Neural cell (in vitro differentiated cells): ENCODE measurements around the gene RAB1A. TPM values are rescaled to one million over a fixed set of nuclear protein-coding genes. Genes with fewer than 3 reads are reported as not detected.

Experiments
- H2AFZ ChIP-seq: fragments of 200-600, 300-800 bp; sonication (generic), shearing (Covaris generic); 2 replicates; pipeline ENCODE4 v1.6.0; 2014; ENCODE audit warnings: low read depth, mild to moderate bottlenecking, antibody characterized with exemption, low read length, moderate library complexity
- H3F3A ChIP-seq: fragments of 200-600 bp; shearing (Covaris generic); 2 replicates; pipeline ENCODE4 v1.6.1; 2016; ENCODE audit warnings: mild to moderate bottlenecking, moderate library complexity, mixed read lengths, antibody characterized with exemption, low read length; ENCODE audit not compliant: insufficient read depth, poor library complexity, severe bottlenecking
- H3K27ac ChIP-seq: fragments of 200-600, 300-800 bp; sonication (generic), shearing (Covaris generic); 2 replicates; pipeline ENCODE4 v1.5.1; 2014; ENCODE audit warnings: mild to moderate bottlenecking, low read length, moderate library complexity
- H3K27me3 ChIP-seq: fragments of 300-800, 200-600 bp; sonication (generic), shearing (Covaris generic); 2 replicates; pipeline ENCODE4 v1.6.0; 2014; ENCODE audit warnings: mild to moderate bottlenecking, low read depth, low read length, moderate library complexity; ENCODE audit not compliant: insufficient read depth
- H3K36me3 ChIP-seq: fragments of 300-800, 200-600 bp; sonication (generic), shearing (Covaris generic); 2 replicates; pipeline ENCODE4 v1.5.1; 2014; ENCODE audit warnings: mild to moderate bottlenecking, antibody characterized with exemption, low read length, moderate library complexity; ENCODE audit not compliant: insufficient read depth
- H3K4me2 ChIP-seq: fragments of 300-800, 200-600 bp; sonication (generic), shearing (Covaris generic); 2 replicates; pipeline ENCODE4 v1.6.0; 2014; ENCODE audit warnings: mild to moderate bottlenecking, low read length
- H3K4me3 ChIP-seq: fragments of 300-800, 200-600 bp; sonication (generic), shearing (Covaris generic); 2 replicates; pipeline ENCODE4 v1.5.1; 2014; ENCODE audit warnings: mild to moderate bottlenecking, low read length, moderate library complexity
- H3K79me2 ChIP-seq: fragments of 200-600 bp; shearing (Covaris generic); replicated peaks from 2 replicates; pipeline ENCODE4 v1.6.0; 2014; ENCODE audit warnings: mild to moderate bottlenecking, low read length, moderate library complexity; ENCODE audit not compliant: insufficient read depth
- H3K9ac ChIP-seq: fragments of 300-800, 200-600 bp; sonication (generic), shearing (Covaris generic); 2 replicates; pipeline ENCODE4 v1.6.1; 2016; ENCODE audit warnings: mild to moderate bottlenecking, low read length, mixed read lengths
- H3K9me2 ChIP-seq: fragments of 200-600 bp; shearing (Covaris generic); 2 replicates; pipeline ENCODE4 v1.6.1; 2016; ENCODE audit warnings: mild to moderate bottlenecking, low read length, mixed read lengths; ENCODE audit not compliant: insufficient read depth
- H3K9me3 ChIP-seq: fragments of 200-600, 300-800 bp; sonication (generic), shearing (Covaris generic); 2 replicates; pipeline ENCODE4 v1.6.1; 2016; ENCODE audit warnings: mild to moderate bottlenecking, mixed run types, low read length, moderate library complexity, mixed read lengths
- H4K20me1 ChIP-seq: fragments of 200-600 bp; shearing (Covaris generic); 2 replicates; pipeline ENCODE4 v1.6.1; 2016; ENCODE audit warnings: mild to moderate bottlenecking, mixed run types; ENCODE audit not compliant: insufficient read depth
- CTCF ChIP-seq: fragments of 450-650 bp; IDR thresholded peaks from 2 replicates; pipeline ENCODE4 v1.5.1; 2014; ENCODE audit warnings: antibody characterized with exemption, mild to moderate bottlenecking, moderate library complexity; ENCODE audit not compliant: poor library complexity, severe bottlenecking
- EP300 ChIP-seq: fragments of 450-650 bp; conservative IDR thresholded peaks from 2 replicates; pipeline ENCODE4 v1.6.1; 2014; ENCODE audit warnings: antibody characterized with exemption, mild to moderate bottlenecking, moderate library complexity; ENCODE audit not compliant: poor library complexity, severe bottlenecking
- EZH2 ChIP-seq: fragments of 200-600, 300-800 bp; shearing (Covaris generic), sonication (generic); IDR thresholded peaks from 2 replicates; pipeline ENCODE4 v1.6.1; 2014; ENCODE audit warnings: antibody characterized with exemption, low read length, borderline replicate concordance, mild to moderate bottlenecking; ENCODE audit not compliant: insufficient read depth, poor library complexity, severe bottlenecking
- MXI1 ChIP-seq: fragments of 450-650 bp; conservative IDR thresholded peaks from 2 replicates; pipeline ENCODE4 v1.6.1; 2014; ENCODE audit warnings: antibody characterized with exemption, mild to moderate bottlenecking; ENCODE audit not compliant: poor library complexity, severe bottlenecking
- POLR2AphosphoS5 ChIP-seq: IDR thresholded peaks from 2 replicates; pipeline ENCODE4 v1.6.1; 2012
- RAD21 ChIP-seq: fragments of 450-650 bp; conservative IDR thresholded peaks from 2 replicates; pipeline ENCODE4 v1.6.1; 2014; ENCODE audit warnings: antibody characterized with exemption, mild to moderate bottlenecking, moderate library complexity
- REST ChIP-seq: IDR thresholded peaks from 2 replicates; pipeline ENCODE4 v1.6.1; 2012; ENCODE audit warnings: borderline replicate concordance
- SMC3 ChIP-seq: fragments of 450-650 bp; conservative IDR thresholded peaks from 2 replicates; pipeline ENCODE4 v1.6.1; 2014; ENCODE audit warnings: antibody characterized with exemption, mild to moderate bottlenecking, moderate library complexity; ENCODE audit not compliant: poor library complexity
- TAF1 ChIP-seq: IDR thresholded peaks from 2 replicates; pipeline ENCODE4 v1.6.1; 2012; ENCODE audit warnings: low read depth
- polyA plus RNA-seq: library from polyadenylated mRNA; depleted of rRNA; stranded (reverse); fragments of >200 nt; gene quantifications from 2 replicates; pipeline ENCODE4 v1.2.3, GENCODE V29; 2014

The RAB1A gene
- polyA plus RNA-seq, 1 donor from 2014 or later: 240 TPM

GRCh38 chr2:65040400-65041261 lies 89.3 kb downstream of the RAB1A start:
- no peak overlapping the region for H3K9ac ChIP-seq
- H3K4me3 ChIP-seq: no peak overlapping the region
- no peaks in the 10 kb centered on the region for H4K20me1 ChIP-seq

More at GRCh38 chr2:65040400-65041261, 89.3 kb downstream of the RAB1A start:
- H3K9me2 ChIP-seq: no peaks in the 10 kb centered on the region
- H3F3A ChIP-seq: no peaks in the 10 kb centered on the region
- no peaks in the 10 kb centered on the region for H3K9me3 ChIP-seq
- H3K4me2 ChIP-seq: no peak overlapping the region
- TF ChIP-seq EZH2: no peak
- no peak for TF ChIP-seq REST
- no peak for TF ChIP-seq TAF1
- peak; percentile 88 for TF ChIP-seq CTCF
- no peak for TF ChIP-seq EP300
- TF ChIP-seq POLR2AphosphoS5: no peak
- TF ChIP-seq MXI1: no peak
- peak; percentile 92 for TF ChIP-seq SMC3
- peak; percentile 83 for TF ChIP-seq RAD21
- H2AFZ ChIP-seq: no peak overlapping the region
- no peaks in the 10 kb centered on the region for H3K79me2 ChIP-seq
- no peaks in the 10 kb centered on the region for H3K36me3 ChIP-seq
- no peaks in the 10 kb centered on the region for H3K27me3 ChIP-seq
- no peak overlapping the region for H3K27ac ChIP-seq
